MM.1S (cell line): ENCODE measurements around the gene SEMA4B.
"Not testable (repeated sequence)": the region's sequence is repeated elsewhere in the genome, so short reads cannot be mapped to it uniquely, and the experiment has no call there.

Experiments used
- DNase-seq: peaks from one replicate; pipeline ENCODE4 v3.0.0-alpha.2; 2015
- H2AFZ ChIP-seq: fragments of 300-600 bp; sonication (generic); 2 replicates; pipeline ENCODE4 v1.6.0; 2016; ENCODE audit warnings: antibody characterized with exemption, low read length
- H3F3A ChIP-seq: fragments of 300-600 bp; sonication (generic); 2 replicates; pipeline ENCODE4 v1.6.1; 2016; ENCODE audit warnings: mild to moderate bottlenecking, antibody characterized with exemption, low read length, moderate library complexity, mixed read lengths; ENCODE audit not compliant: insufficient read depth
- H3K27ac ChIP-seq: fragments of 300-600 bp; sonication (generic); 2 replicates; pipeline ENCODE4 v1.5.1; 2016; ENCODE audit warnings: mild to moderate bottlenecking, low read length
- H3K27me3 ChIP-seq: fragments of 300-600 bp; sonication (generic); replicated peaks from 2 replicates; pipeline ENCODE4 v1.6.0; 2016; ENCODE audit warnings: low read length; ENCODE audit not compliant: insufficient read depth
- H3K36me3 ChIP-seq: fragments of 300-600 bp; sonication (generic); replicated peaks from 2 replicates; pipeline ENCODE4 v1.6.1; 2016; ENCODE audit warnings: mild to moderate bottlenecking, low read length, mixed read lengths; ENCODE audit not compliant: insufficient read depth
- H3K4me1 ChIP-seq: fragments of 300-600 bp; sonication (generic); 2 replicates; pipeline ENCODE4 v1.6.1; 2016; ENCODE audit warnings: low read length, mixed read lengths
- H3K4me2 ChIP-seq: fragments of 300-600 bp; sonication (generic); 2 replicates; pipeline ENCODE4 v1.6.0; 2016; ENCODE audit warnings: low read depth, low read length
- H3K4me3 ChIP-seq: fragments of 300-600 bp; sonication (generic); 2 replicates; pipeline ENCODE4 v1.5.1; 2016; ENCODE audit warnings: low read length, mixed read lengths
- H3K79me2 ChIP-seq: fragments of 300-600 bp; sonication (generic); 2 replicates; pipeline ENCODE4 v1.6.1; 2016; ENCODE audit warnings: mixed run types, low read length, mixed read lengths
- H3K9ac ChIP-seq: fragments of 300-600 bp; sonication (generic); 2 replicates; pipeline ENCODE4 v1.6.1; 2016; ENCODE audit warnings: low read length, mixed read lengths
- H3K9me2 ChIP-seq: fragments of 300-600 bp; sonication (generic); replicated peaks from 2 replicates; pipeline ENCODE4 v1.6.1; 2016; ENCODE audit warnings: mild to moderate bottlenecking, low read length, mixed read lengths; ENCODE audit not compliant: insufficient read depth
- H3K9me3 ChIP-seq: fragments of 300-600 bp; sonication (generic); replicated peaks from 2 replicates; pipeline ENCODE4 v1.6.1; 2016; ENCODE audit warnings: mild to moderate bottlenecking, low read length, mixed read lengths; ENCODE audit not compliant: insufficient read depth
- H4K20me1 ChIP-seq: fragments of 300-600 bp; sonication (generic); 2 replicates; pipeline ENCODE4 v1.6.1; 2016; ENCODE audit warnings: mild to moderate bottlenecking, low read length, moderate library complexity, mixed read lengths; ENCODE audit not compliant: insufficient read depth
- EZH2 ChIP-seq: fragments of 300-600 bp; sonication (generic); optimal IDR thresholded peaks from 2 replicates; pipeline ENCODE3; 2017; ENCODE audit warnings: low read depth, mild to moderate bottlenecking, antibody characterized with exemption, low read length, mixed read lengths
- EZH2phosphoT487 ChIP-seq: fragments of 300-600 bp; sonication (generic); IDR thresholded peaks from 2 replicates; pipeline ENCODE4 v1.6.1; 2018; ENCODE audit warnings: antibody characterized with exemption, low read length
- TF ChIP-seq, protein P1 (sequence below): fragments of 300-600 bp; sonication (generic); IDR thresholded peaks from 2 replicates; pipeline ENCODE4 v1.5.1; 2016; ENCODE audit warnings: antibody characterized with exemption, low read length, mixed read lengths

Gene SEMA4B

GRCh38 chr15:90160781-90161727 lies 40.1 kb upstream of the SEMA4B start:
- no peaks in the 10 kb centered on the region for H3K27me3 ChIP-seq
- H3K4me2 ChIP-seq: peak overlapping the region; percentile 24; the same call in 1 of the 2 replicates
- H3K9me3 ChIP-seq: no peaks in the 10 kb centered on the region
- H3K4me1 ChIP-seq: peaks cover 18% of the 10 kb centered on the region
- no peak for TF ChIP-seq EZH2
- TF ChIP-seq, protein P1, sequence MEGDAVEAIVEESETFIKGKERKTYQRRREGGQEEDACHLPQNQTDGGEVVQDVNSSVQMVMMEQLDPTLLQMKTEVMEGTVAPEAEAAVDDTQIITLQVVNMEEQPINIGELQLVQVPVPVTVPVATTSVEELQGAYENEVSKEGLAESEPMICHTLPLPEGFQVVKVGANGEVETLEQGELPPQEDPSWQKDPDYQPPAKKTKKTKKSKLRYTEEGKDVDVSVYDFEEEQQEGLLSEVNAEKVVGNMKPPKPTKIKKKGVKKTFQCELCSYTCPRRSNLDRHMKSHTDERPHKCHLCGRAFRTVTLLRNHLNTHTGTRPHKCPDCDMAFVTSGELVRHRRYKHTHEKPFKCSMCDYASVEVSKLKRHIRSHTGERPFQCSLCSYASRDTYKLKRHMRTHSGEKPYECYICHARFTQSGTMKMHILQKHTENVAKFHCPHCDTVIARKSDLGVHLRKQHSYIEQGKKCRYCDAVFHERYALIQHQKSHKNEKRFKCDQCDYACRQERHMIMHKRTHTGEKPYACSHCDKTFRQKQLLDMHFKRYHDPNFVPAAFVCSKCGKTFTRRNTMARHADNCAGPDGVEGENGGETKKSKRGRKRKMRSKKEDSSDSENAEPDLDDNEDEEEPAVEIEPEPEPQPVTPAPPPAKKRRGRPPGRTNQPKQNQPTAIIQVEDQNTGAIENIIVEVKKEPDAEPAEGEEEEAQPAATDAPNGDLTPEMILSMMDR: no peak
- no peak for TF ChIP-seq EZH2phosphoT487
- no peaks in the 10 kb centered on the region for H3K9me2 ChIP-seq
- H3K9ac ChIP-seq: no peak overlapping the region
- no peaks in the 10 kb centered on the region for H3K36me3 ChIP-seq
- no peaks in the 10 kb centered on the region for H3K79me2 ChIP-seq
- no peaks in the 10 kb centered on the region for H4K20me1 ChIP-seq
- 0 out of 2 replicates have a peak overlapping the region, but pooled peaks have one; percentile 27 for H2AFZ ChIP-seq
- no peak overlapping the region for H3K4me3 ChIP-seq
- H3F3A ChIP-seq: peaks cover 10% of the 10 kb centered on the region; the same call in 1 of the 2 replicates
- no peak overlapping the region for H3K27ac ChIP-seq
- DNase-seq: no peak

GRCh38 chr15:90161950-90162361 lies 39.2 kb upstream of the SEMA4B start:
- H3K9me3 ChIP-seq: no peaks in the 10 kb centered on the region
- DNase-seq: peak; percentile 51
- H3K27me3 ChIP-seq: no peaks in the 10 kb centered on the region
- no peaks in the 10 kb centered on the region for H4K20me1 ChIP-seq
- TF ChIP-seq EZH2 (no peak), EZH2phosphoT487 (no peak)
- TF ChIP-seq, protein P1: no peak
- no peaks in the 10 kb centered on the region for H3K79me2 ChIP-seq
- no peak overlapping the region for H3K9ac ChIP-seq
- no peak overlapping the region for H3K4me3 ChIP-seq
- H3F3A ChIP-seq: peaks cover 10% of the 10 kb centered on the region; the same call in 1 of the 2 replicates
- H3K4me1 ChIP-seq: peaks cover 18% of the 10 kb centered on the region
- H3K36me3 ChIP-seq: no peaks in the 10 kb centered on the region
- H3K4me2 ChIP-seq: peak overlapping the region; percentile 24; the same call in 1 of the 2 replicates
- no peaks in the 10 kb centered on the region for H3K9me2 ChIP-seq
- no peak overlapping the region for H2AFZ ChIP-seq
- H3K27ac ChIP-seq: peak overlapping the region; percentile 0; the same call in 1 of the 2 replicates

- Histone ChIP-seq H3K9me3 (no peaks in the 10 kb centered on the region), H3K27ac (no peak overlapping the region), H3K79me2 (no peaks in the 10 kb centered on the region), H3K9ac (no peak overlapping the region), H3F3A (peaks cover 9% of the 10 kb centered on the region; the same call in 1 of the 2 replicates), H4K20me1 (no peaks in the 10 kb centered on the region), H3K4me2 (no peak overlapping the region), H3K9me2 (no peaks in the 10 kb centered on the region), H3K4me3 (no peak overlapping the region), H3K27me3 (no peaks in the 10 kb centered on the region), H2AFZ (no peak overlapping the region), H3K36me3 (no peaks in the 10 kb centered on the region), H3K4me1 (peaks cover 18% of the 10 kb centered on the region)
- TF ChIP-seq, protein P1: no peak
- TF ChIP-seq EZH2 (no peak), EZH2phosphoT487 (no peak)
- DNase-seq: no peak
Measured at GRCh38 chr15:90162956-90163355, 38.2 kb upstream of the SEMA4B start.

- not testable (repeated sequence) for H3K36me3 ChIP-seq, H4K20me1 ChIP-seq, H3K9me3 ChIP-seq, DNase-seq, H3K79me2 ChIP-seq, H3K9ac ChIP-seq, H3K27me3 ChIP-seq, H3K4me2 ChIP-seq, H3K27ac ChIP-seq, H3F3A ChIP-seq, H2AFZ ChIP-seq, H3K9me2 ChIP-seq, H3K4me3 ChIP-seq
- peaks cover 13% of the 10 kb centered on the region for H3K4me1 ChIP-seq
Measured at GRCh38 chr15:90164239-90164638, 36.9 kb upstream of the SEMA4B start.
